ENCODE data around the gene AGT. TPM values are rescaled to one million over a fixed set of nuclear protein-coding genes. Genes with fewer than 3 reads are reported as not detected.

Gene AGT
- total RNA-seq, 2 donors from 2014 or later = 4.7 to 12.0 TPM

DNA sequence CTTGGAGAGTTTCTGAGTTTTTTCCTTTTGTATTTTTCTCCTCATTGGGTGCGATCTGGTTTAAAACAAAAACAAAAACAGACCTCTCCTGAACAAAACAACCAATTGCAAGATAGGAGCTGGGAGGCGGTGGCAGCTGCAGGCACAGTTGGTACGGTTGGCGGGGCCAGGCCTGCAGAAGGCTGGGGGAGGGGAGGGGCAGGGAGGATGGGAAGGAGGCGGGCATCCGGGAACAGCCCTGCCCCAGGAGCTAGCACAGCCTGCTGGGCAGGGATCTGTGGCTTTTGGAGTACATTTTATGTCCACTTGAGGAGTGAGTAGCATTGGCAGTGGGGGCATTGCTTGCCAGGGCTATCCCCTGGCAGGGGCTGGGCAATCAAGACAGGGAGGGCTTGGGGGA, 38.5 kb upstream of the AGT start:
- Histone ChIP-seq H3K4me1 (replicated peaks) (peaks cover 15% of the 10 kb centered on the region), H3K36me3 (no peaks in the 10 kb centered on the region), H3K27me3 (replicated peaks; ENCODE audit: insufficient read depth) (no peaks in the 10 kb centered on the region), H3K4me3 (no peak overlapping the region), H3K9me3 (no peaks in the 10 kb centered on the region), H3K27ac (peak overlapping the region; percentile 68 to 70)
- TF ChIP-seq POLR2AphosphoS5 (IDR thresholded peaks at IDR 0.05) (peak; percentile 65), POLR2A (IDR thresholded peaks at IDR 0.05) (no peak), CTCF (IDR thresholded peaks at IDR 0.05) (peak in 1 of 4 experiments; percentile 38)
- 38% methylated on average over 6 of the region's 6 CpGs for WGBS
- intact Hi-C loops (cut with DNase I) = no loop called here
- peak; percentile 88 for DNase-seq (ENCODE audit: low spot score)

DNA sequence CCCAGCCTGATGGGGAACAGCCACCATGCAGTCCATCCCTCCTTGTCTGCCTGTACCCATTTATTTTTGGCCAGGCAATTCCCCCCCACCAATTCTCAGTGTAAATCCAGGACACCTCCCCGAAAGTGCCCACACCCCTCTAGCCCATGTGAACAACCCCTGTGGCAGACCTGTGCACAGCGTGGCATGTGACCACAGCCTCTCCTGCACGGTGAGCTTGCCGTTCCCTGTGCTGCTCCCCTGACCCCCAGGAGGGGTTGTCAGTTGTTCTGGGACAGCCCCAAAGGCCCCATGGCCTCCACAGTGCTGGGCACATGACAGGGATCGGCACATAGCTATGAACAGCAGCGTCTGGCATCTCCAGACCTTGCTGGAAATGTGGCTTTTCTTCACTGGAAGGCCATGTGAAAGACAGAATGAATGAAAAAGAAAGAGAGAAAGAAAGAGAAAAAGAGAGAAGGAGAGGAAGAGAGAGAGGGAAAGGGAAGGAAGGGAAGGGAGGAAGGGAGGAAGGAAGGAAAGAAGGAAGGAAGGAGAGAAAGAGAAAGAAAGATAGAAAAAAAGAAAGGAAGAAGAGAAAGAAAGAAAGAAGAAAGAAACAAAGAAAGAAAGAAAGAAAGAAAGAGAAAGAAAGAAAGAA, 37.2 kb upstream of the AGT start:
- no peak overlapping the region for H3K4me3 ChIP-seq
- WGBS = 57% methylated on average over 6 of the region's 6 CpGs
- no peaks in the 10 kb centered on the region for H3K36me3 ChIP-seq
- H3K27me3 ChIP-seq (replicated peaks; ENCODE audit: insufficient read depth) = no peaks in the 10 kb centered on the region
- peak overlapping the region; percentile 68 for H3K27ac ChIP-seq
- TF ChIP-seq POLR2A (IDR thresholded peaks at IDR 0.05) (no peak), POLR2AphosphoS5 (IDR thresholded peaks at IDR 0.05) (no peak), CTCF (IDR thresholded peaks at IDR 0.05) (no peak)
- H3K4me1 ChIP-seq (replicated peaks) = peaks cover 15% of the 10 kb centered on the region
- H3K9me3 ChIP-seq = no peaks in the 10 kb centered on the region
- DNase-seq (ENCODE audit: low spot score) = no peak
- intact Hi-C loops (cut with DNase I) = no loop called here

GRCh38 chr1:230750576-230750975, 36.7 kb upstream of the AGT start:
- Histone ChIP-seq H3K9me3 (no peaks in the 10 kb centered on the region), H3K4me1 (replicated peaks) (peaks cover 15% of the 10 kb centered on the region), H3K27me3 (replicated peaks; ENCODE audit: insufficient read depth) (no peaks in the 10 kb centered on the region), H3K4me3 (no peak overlapping the region), H3K36me3 (no peaks in the 10 kb centered on the region), H3K27ac (peak overlapping the region; percentile 68)
- intact Hi-C loops (cut with DNase I) = no loop called here
- TF ChIP-seq CTCF (IDR thresholded peaks at IDR 0.05) = no peak
- no peak for TF ChIP-seq POLR2A (IDR thresholded peaks at IDR 0.05)
- no peak for TF ChIP-seq POLR2AphosphoS5 (IDR thresholded peaks at IDR 0.05)
- no peak for DNase-seq (ENCODE audit: low spot score)
- WGBS = 54% methylated on average over 5 of the region's 5 CpGs

GRCh38 chr1:230749635-230750034, 35.7 kb upstream of the AGT start:
- WGBS = 79% methylated on average over 3 of the region's 3 CpGs
- Histone ChIP-seq H3K27me3 (replicated peaks; ENCODE audit: insufficient read depth) (no peaks in the 10 kb centered on the region), H3K36me3 (no peaks in the 10 kb centered on the region), H3K4me3 (no peak overlapping the region), H3K9me3 (no peaks in the 10 kb centered on the region), H3K27ac (no peak overlapping the region), H3K4me1 (replicated peaks) (peaks cover 15% of the 10 kb centered on the region)
- intact Hi-C loops (cut with DNase I) = no loop called here
- no peak for DNase-seq (ENCODE audit: low spot score)
- TF ChIP-seq POLR2AphosphoS5 (IDR thresholded peaks at IDR 0.05) (no peak), CTCF (IDR thresholded peaks at IDR 0.05) (no peak), POLR2A (IDR thresholded peaks at IDR 0.05) (no peak)

- Histone ChIP-seq H3K4me3 (no peak overlapping the region), H3K9me3 (no peaks in the 10 kb centered on the region), H3K4me1 (replicated peaks) (peaks cover 15% of the 10 kb centered on the region), H3K36me3 (no peaks in the 10 kb centered on the region), H3K27ac (no peak overlapping the region), H3K27me3 (replicated peaks; ENCODE audit: insufficient read depth) (no peaks in the 10 kb centered on the region)
- DNase-seq (ENCODE audit: low spot score) = no peak
- intact Hi-C loops (cut with DNase I) = no loop called here
- 90% methylated on average over 12 of the region's 12 CpGs for WGBS
- TF ChIP-seq POLR2A (IDR thresholded peaks at IDR 0.05) = no peak
Observed at GRCh38 chr1:230749150-230749549, 35.2 kb upstream of the AGT start.
